Renal cortex interstitium (tissue), 11 donors: Measurements from ENCODE around the gene CSF2RB. TPM values are rescaled to one million over a fixed set of nuclear protein-coding genes. Genes with fewer than 3 reads are reported as not detected.

ENCODE experiments used
- DNase-seq, 11 donors: peaks; one replicate each; pipeline ENCODE4 v3.0.0-alpha.2; 2013; ENCODE audit warnings: low read depth in 9 of 11, low spot score in 4 of 11; ENCODE audit errors: extremely low read depth in 1 of 11
- polyA plus RNA-seq, 3 donors: library from polyadenylated mRNA; unstranded; fragments of 120-200 nt; gene quantifications; one replicate each; pipeline ENCODE4 v1.2.1, GENCODE V29; 2013; ENCODE audit not compliant: insufficient read length in 3 of 3

Gene CSF2RB
- polyA plus RNA-seq, 3 donors = 2.6 to 3.7 (median 3.2) TPM

DNA sequence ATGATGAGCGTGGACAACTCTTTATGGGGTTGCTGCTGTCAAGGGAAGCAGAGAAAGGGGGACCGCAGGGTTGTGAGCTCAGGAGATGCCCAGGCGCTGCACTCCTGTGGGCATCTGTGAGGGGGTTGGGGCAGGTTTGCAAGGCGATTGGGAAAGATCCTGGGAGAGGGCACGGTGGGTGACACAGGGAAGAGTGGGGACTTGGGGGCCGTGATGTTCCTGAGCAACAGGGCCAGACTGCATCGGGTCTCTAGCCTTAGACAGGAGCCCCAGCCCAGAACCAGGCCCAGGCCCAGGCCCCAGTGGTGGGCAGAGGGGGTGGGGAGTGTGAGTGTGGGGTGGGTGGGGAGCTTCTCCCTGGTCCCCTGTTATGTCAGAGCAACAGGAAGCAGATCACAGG lies 38.3 kb downstream of the CSF2RB start:
- DNase-seq = no peak

DNA sequence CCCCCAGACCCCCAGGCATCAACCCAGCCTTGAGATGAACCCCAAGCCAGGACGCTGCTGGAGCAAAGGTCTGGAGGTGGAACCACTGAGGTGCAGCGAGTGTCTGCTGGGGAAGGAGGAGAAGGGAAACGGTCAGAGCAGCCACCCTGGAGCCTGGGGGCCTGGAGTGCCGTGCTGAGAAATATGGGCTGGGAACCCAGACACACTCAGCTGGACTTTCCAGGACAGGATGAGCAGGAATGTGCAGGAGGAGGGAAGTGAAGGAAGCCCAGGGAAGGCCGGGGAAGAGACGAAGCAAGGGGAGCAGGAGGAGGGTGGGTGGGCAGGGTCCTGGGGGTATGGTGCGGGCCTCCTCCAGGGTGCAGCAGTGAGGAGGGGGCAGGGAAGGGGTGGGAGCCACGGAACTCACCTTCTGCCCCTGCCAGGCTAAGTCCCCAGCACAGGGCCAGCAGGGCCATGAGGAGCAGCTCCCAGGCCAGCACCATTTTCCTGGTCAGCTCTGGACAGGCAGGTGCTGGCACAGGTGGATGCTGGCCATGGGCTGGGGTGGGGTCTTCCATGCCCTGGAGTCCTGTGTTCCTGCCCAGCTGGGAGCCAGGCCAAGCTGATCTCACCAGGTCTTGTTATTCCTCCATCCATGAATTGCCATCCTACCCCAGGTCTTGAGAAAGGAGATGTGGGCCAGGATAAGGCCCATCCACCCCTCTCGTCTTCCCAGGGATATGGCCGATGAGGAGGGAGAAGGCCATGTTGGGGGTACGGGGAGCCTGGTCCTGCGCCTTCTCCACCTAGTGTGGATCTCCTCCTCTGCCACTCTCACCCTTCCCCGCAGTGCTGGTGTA lies 40.0 kb downstream of the CSF2RB start:
- DNase-seq = no peak

DNA sequence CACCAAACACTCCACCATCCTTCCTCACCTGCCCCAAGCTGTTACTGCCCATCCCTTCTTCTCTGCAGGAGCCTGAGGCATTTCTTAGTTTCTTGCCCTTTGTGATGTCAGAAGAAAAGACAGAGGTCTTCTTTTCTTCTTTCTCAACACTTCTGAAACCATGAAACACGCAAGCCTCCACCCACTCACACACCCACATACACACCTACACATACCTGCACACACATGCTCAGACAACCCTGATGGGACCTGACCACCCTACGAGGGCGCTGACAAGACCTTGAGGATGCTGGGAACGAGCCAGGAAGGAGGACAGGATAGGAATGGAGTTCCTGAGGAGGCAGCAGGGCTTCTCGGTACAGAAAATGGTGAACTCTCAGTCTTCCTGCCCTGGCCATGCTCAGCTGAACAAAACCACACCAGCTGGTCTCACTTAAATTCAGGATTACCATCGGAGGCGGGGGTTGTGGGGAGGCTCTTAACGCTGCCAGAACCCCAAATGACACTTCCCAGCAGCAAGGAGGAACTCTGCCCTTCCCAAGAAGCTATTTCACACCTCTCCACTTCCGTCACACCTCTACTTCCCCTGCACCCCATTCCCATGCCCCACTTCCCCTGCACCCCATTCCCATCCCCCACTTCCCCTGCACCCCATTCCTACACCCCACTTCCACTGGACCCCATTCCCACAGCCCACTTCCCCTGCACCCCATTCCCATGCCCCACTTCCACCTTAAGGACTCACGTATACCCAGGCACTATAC lies 41.0 kb downstream of the CSF2RB start:
- DNase-seq = no peak

DNA sequence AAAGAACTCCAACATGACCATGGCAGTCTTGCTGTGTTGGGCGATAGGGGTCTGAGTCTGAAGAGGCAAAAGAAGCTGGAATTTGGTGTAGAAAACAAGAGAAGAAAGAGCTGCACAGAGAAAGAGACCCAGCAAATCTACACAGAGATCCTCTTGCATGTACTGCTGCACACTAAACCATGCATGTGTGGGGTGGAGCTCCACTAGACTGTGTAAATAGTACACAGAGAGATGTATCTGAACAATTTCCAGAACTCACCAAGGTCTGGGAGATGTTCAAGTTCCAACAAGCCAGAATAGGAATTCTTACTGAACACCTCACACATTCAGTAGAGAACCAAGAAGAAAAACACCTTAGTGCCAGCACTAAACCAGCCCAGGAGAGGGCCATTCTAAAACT lies 42.3 kb downstream of the CSF2RB start:
- DNase-seq = no peak

DNA sequence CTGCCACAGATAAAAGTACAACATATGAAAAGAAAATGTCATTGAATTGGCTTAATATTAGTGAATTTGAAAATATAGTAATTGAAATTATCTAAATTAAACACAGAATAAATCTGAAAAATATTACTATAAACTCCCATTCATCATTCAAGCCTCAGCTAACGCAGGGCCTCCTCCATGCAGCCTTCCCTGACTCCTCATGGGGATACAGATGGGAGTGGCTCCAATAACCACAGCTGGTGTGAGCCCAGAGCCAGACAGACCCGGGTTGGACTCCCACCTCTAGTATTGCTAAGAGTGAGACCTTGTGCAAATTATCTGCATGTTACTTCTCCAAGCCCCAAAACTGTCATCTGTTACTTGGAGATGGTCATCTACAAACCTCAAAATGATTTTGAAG lies 44.9 kb downstream of the CSF2RB start:
- DNase-seq = no peak

DNA sequence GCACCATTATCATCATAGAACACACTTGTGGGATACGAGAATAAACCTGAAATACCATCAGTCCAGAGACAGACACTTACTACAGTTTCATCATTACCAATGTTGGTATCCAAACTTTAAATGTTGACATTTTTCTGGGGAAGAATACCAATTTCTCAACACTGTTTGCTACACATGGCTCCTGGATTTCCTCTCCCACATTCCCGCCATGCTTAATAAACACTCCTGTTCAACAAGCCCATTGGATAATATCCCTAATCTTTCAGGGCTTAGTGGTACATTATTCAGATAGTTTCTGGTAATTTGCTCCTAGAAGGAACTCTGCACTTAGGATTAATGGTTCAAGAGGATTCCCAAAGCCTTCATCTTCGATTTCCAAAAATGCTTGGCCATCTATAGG lies 48.2 kb downstream of the CSF2RB start:
- DNase-seq = no peak

DNA sequence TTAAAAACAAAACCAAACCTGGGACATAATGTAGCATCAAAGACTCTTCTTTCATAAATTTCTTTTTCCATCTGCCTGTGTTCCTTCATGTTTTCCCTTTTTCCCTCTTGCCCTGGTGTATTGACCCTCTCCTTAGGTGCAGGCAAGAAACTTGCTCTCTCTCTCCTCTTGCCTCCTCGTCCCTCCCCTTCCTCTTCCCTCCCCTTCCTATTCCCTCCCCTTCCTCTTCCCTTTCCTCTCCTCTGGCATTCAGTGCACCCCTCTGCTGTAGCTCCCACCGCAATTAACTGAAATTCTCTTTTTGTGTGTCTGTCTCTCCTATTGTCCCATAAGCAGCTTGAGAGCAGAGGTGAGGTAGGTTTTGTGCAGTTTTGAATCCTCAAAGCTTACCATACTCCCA lies 49.9 kb downstream of the CSF2RB start:
- DNase-seq = no peak

DNA sequence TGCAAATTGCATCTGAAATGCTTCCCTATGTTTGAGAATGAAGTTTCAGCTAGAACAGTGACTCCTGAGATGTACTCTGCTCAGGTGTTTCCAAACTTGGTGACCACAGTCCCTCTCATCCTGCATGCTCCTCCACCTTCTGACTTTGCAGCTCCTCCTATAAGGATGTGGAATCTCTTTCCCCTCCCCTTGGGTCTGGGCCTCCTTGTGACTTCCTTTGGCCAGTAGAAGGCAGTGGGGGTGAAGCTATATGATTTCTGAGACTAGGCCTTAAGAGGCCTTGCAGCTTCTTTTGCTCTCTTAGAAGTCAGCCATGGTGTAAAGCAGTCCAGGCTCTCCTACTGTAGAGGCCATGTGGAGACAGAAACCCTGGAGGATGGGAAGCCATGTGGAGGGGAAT lies 50.7 kb downstream of the CSF2RB start:
- no peak for DNase-seq

DNA sequence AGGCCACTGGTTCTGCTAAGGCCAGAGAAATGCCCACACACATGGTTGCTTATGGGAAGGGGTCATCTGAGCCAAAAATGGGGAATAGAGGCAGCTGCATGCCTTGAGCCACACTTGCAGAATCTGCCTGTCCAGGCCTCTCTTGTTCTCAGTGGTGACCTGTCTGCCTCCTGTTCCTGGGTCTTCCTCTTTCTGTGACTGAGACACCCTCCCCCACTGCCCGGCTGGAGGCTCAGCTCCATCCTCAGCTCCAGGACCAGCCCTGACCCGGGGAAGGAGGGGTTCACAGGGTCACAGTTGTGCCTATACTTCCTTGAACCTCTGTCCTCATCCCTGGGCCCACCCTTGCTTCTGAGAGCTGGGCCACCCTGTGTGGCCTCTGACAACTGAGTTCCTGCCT lies 52.3 kb downstream of the CSF2RB start:
- DNase-seq = no peak

DNA sequence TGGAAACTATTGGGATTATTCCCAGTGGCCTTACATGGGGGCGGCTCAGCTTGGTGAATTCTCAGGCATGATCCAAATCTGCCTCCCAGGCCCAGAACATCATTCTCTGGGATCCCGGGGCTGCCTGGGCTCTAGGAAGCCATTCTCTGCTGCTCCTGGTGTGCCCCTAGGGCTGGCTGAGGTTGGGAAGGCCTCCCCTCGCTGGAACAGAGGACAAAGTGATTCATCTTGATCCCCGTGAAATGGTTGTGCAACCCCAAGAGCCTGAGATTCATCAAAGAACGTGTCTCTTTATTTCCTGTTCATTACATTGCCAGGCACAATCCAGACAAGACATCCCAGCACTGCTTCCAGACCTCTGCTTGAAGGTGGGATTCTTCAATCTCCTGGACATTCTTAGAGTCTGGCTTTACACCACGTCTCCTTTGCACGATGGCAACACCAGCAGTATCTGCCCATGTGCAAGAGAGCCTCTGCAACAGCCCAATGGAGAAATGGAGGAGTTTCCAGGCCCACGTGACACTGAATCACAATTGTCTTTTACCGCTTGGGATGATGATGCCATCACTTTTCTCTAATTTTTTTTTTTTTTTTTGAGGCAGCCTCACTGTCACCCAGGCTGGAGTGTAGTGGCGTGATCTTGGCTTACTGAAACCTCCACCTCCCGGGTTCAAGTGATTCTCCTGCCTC lies 53.6 kb downstream of the CSF2RB start:
- DNase-seq = no peak

DNA sequence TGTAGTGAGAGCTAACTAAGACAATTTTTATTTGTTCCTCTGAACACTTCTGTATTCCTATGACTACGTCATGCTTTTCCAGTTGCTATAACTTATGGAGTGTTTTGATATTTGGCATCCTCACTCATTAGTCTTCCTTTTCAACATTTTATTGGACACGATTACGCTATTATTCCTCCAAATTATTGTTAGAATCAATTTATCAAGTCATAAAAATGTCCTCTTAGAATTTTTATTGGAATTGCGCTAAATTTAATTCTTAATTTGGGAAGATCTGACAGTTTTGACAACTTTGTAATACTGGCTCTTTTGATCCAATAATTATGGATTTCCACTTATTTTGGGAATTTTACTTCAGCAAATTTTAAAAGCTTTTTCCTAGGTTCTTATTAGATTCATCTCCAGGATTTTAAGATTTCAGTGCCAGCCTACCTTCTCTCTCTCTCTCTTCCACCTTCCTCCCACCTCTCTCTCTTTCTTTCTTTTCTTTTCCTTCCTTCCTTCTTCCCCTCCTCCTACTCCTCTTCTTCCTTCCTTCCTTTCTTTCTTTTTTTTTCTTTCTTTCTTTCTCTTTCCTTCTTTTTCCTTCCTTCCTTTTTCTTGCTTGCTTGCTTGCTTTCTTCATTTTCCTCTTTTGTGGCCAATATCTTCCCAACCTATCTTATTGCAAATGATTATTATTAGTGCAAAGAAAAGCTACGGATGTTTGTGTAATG lies 55.0 kb downstream of the CSF2RB start:
- DNase-seq = no peak

DNA sequence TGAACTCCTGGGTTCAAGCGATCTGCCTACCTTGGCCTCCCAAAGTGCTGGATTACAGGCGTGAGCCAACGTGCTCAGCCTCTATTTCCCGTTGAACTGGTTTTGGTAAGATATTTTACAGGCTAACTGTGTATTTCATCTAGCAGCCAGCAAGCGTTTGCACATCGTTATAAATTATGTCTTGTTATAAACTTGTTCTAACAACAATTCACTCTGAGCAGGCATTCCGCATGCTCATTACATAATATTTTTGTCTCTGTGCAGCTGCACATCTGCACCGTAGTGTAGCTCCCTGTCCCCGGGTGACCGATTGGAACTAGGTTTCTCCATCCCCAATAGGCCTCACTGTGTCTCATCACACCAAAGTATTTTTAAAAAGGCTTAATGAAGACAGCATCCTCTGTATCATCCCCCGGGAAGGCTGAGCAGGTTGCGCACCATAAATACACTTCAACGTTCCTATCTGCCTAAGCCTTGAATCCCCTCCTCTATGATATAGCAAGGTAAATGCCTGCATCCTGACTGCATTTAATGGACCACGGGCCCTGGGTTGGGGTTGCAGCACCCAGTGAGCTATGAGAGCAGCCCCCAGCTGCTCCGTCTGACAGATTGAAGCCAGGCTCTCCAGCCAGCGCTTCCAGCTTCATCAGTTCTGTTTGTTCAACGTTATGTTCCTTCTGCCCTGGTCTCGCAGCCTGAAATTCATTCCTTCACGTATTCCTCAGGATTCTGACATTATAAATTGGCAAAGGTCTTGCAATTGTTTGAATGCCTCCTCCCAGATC lies 58.1 kb downstream of the CSF2RB start:
- DNase-seq = no peak

DNA sequence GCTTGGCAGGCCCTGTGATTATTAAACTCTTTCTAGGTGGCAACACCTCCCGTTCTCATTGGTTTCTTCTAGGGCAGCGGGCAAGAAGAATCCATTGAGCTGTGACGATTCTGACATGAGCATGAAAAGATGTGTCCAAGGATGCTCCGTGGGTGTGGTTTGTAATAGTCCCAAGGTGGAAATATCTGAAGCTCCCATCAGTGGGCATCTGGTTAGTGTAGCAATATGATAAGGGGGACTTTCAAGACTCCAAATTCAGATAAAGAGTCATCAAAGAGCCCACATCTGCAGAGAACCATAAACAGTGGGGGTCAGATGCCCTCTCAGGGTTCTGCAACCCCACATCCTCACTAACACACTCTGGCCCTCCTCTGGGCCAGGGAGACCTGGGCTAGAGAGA lies 63.2 kb downstream of the CSF2RB start:
- DNase-seq = no peak

DNA sequence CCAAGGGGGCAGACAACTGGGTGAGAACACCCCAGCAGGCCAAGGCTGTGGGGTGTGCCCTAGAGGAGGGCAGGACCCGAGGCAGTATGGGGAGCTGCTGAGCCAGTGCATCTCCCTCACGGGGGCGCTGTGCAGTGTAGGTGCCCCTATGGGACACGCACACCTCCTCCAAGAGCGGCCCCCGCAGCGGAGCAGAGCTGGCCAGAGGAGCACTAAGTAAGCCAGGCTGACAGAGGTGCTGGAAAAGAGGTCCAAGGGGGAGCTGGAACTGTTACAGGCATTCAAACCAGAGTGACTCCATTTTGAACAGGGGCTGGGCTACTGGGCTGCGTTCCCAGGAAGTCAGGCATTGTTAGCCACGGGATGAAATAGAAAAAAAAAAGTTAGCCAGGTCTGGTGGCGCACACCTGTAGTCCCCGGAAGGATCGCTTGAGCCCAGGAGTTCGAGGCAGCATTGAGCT lies 64.0 kb downstream of the CSF2RB start:
- DNase-seq = peak in 4 of 11 donors; percentile 15 to 44 (median 23)

DNA sequence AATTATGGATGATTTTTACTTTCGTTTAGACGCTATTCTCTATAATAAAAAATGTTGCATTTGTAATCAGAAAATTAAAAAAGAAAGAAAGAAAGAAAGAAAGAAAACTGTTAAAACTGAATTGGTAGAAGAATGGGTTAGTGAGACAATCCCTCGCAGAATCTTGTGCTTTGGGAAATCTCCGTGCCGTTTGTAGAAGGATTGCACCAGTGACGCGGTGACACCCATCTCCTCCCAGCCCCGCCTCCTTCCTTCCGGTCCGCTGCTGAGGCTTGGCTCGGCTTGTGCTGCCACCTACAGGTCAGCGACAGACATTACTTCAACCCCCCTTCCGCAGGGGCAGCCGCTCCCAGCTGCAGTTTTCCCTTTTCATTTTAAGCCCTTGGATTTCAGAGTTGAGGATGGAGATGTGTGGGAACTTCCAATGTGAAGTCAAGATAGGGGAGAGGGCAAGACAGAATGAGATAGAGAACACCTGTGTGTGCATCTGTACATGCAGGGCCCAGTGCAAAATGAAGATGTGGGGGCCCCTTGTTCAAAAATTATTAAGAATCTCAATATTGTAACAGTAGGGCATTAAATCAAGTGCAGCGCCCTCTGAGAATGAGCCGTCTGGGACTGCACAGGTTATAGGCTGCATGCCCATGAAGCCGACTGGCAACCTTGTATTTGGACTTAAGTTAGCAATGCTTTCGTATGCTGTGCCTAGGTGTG lies 64.7 kb downstream of the CSF2RB start:
- DNase-seq = peak; percentile 64 to 85 (median 80)

DNA sequence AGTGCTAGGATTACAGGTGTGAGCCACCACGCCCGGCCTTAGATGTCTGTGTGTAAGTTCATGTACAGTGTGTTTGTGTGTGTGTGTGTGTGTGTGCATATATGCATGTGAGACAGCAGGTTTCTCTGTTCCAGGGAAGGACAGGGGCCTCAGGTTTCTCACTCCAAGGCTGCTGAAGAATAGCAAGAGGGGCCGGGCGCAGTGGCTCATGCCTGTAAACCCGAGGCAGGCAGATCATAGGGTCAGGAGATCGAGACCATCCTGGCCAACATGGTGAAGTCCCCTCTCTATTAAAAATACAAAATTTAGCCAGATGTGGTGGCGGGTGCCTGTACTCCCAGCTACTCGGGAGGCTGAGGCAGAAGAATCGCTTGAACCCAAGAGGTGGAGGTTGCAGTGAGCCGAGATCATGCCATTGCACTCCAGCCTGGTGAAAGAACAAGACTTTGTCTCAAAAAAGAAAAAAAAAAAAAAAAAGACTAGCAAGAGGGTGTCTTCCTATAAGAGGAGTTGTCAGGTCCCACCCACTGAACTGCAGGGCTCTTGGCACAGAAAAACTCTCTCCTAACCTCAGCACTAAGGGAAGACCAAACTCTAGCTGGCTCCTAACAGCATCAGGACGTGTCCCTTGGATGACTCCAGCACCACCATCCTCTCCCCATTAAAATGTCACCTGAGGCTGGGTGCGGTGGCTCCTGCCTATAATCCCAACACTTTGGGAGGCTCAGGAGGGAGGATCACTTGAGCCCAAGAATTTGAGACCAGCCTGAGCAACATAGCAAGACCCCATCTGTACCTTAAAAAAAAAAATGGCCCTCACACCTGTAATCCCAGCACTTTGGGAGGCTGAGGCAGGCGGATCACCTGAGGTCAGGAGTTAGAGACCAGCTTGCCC lies 65.8 kb downstream of the CSF2RB start:
- no peak for DNase-seq

DNA sequence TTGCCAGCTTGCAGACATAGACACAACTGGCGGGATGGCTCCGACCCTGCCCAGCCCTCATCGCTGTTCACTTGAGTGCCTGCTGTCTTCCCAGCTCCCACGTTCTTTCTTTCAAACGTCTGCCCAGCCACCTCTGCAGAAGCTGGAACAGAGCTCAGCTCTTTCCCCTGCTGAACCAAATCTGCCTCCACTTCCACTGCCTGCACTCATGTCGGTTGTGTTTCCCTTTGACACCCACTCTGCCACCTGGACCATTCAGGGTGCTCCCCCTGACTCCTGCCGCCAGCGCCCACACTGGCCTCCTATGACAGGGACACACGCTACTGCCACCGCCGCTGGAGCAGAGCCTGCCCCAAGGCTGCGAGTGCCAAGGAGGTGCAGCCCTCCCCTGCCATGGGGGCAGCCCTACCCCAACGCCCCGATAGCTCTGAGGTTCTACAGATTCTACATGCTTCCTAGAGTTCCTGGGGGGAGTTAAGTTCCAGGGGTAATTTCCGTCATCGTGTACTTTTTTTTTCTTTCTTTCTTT lies 67.9 kb downstream of the CSF2RB start:
- DNase-seq = no peak
